Type B pancreatic cell (in vitro differentiated cells): ENCODE measurements around the gene SLC49A4. TPM values are rescaled to one million over a fixed set of nuclear protein-coding genes. Genes with fewer than 3 reads are reported as not detected.

Experiments used
- DNase-seq: peaks from one replicate; pipeline ENCODE4 v3.0.0; 2021; ENCODE audit warnings: mixed read lengths; ENCODE audit not compliant: unreplicated experiment; ENCODE audit errors: extremely low spot score
- H3K27ac Mint-ChIP-seq: 2 replicates; pipeline ENCODE4 v1.8.0; 2021; ENCODE audit warnings: mild to moderate bottlenecking, mixed read lengths
- H3K27me3 Mint-ChIP-seq: 2 replicates; pipeline ENCODE4 v1.8.0; 2021; ENCODE audit warnings: mixed read lengths
- H3K36me3 Mint-ChIP-seq: 2 replicates; pipeline ENCODE4 v1.8.0; 2021; ENCODE audit warnings: mixed read lengths
- H3K4me1 Mint-ChIP-seq: one replicate; pipeline ENCODE4 v1.8.0; 2021; ENCODE audit warnings: mixed read lengths; ENCODE audit not compliant: unreplicated experiment
- H3K4me3 Mint-ChIP-seq: 2 replicates; pipeline ENCODE4 v1.8.0; 2021; ENCODE audit warnings: mild to moderate bottlenecking, mixed read lengths
- H3K9me3 Mint-ChIP-seq: 2 replicates; pipeline ENCODE4 v1.8.0; 2021; ENCODE audit warnings: mixed read lengths
- CTCF ChIP-seq: fragments of 200-600 bp; sonication (generic); conservative IDR thresholded peaks from 2 replicates; pipeline ENCODE4 v1.5.0; 2021; ENCODE audit warnings: antibody characterized with exemption, mild to moderate bottlenecking
- total RNA-seq: library from RNA; stranded (reverse); gene quantifications from 2 replicates; pipeline ENCODE4 v1.2.1, GENCODE V29; 2021; ENCODE audit warnings: low replicate concordance

The SLC49A4 gene
- total RNA-seq, 1 donor from 2014 or later, result 19.4 TPM

- H3K4me3 Mint-ChIP-seq, result peak overlapping the region; percentile 4
- no peaks in the 10 kb centered on the region for H3K36me3 Mint-ChIP-seq
- no peak for DNase-seq
- H3K27ac Mint-ChIP-seq, result peak overlapping the region; percentile 85
- no peaks in the 10 kb centered on the region for H3K27me3 Mint-ChIP-seq
- H3K4me1 Mint-ChIP-seq, result peaks cover 21% of the 10 kb centered on the region
- no peaks in the 10 kb centered on the region for H3K9me3 Mint-ChIP-seq
- no peak for TF ChIP-seq CTCF
Measured at GRCh38 chr3:122890077-122890719, 95.3 kb downstream of the SLC49A4 start.

- no peak for DNase-seq
- Mint-ChIP-seq H3K4me1 (peaks cover 21% of the 10 kb centered on the region), H3K4me3 (peak overlapping the region; percentile 34), H3K9me3 (no peaks in the 10 kb centered on the region), H3K27ac (peak overlapping the region; percentile 85), H3K36me3 (no peaks in the 10 kb centered on the region), H3K27me3 (no peaks in the 10 kb centered on the region)
- TF ChIP-seq CTCF, result no peak
Measured at GRCh38 chr3:122890720-122891220, 95.9 kb downstream of the SLC49A4 start.

- Mint-ChIP-seq H3K9me3 (no peaks in the 10 kb centered on the region), H3K4me1 (peaks cover 21% of the 10 kb centered on the region), H3K27ac (no peak overlapping the region), H3K27me3 (no peaks in the 10 kb centered on the region), H3K4me3 (no peak overlapping the region), H3K36me3 (no peaks in the 10 kb centered on the region)
- DNase-seq, result no peak
- TF ChIP-seq CTCF, result no peak
Measured at GRCh38 chr3:122892118-122892960, 97.5 kb downstream of the SLC49A4 start.

GRCh38 chr3:122893282-122893681 is 98.4 kb downstream of the SLC49A4 start:
- peaks cover 21% of the 10 kb centered on the region for H3K4me1 Mint-ChIP-seq
- H3K27ac Mint-ChIP-seq, result no peak overlapping the region
- DNase-seq, result no peak
- no peaks in the 10 kb centered on the region for H3K36me3 Mint-ChIP-seq
- H3K9me3 Mint-ChIP-seq, result no peaks in the 10 kb centered on the region
- no peak overlapping the region for H3K4me3 Mint-ChIP-seq
- no peak for TF ChIP-seq CTCF
- H3K27me3 Mint-ChIP-seq, result no peaks in the 10 kb centered on the region

GRCh38 chr3:122893754-122894668 is 99.1 kb downstream of the SLC49A4 start:
- no peak overlapping the region for H3K4me3 Mint-ChIP-seq
- no peak for TF ChIP-seq CTCF

More at GRCh38 chr3:122893754-122894668, 99.1 kb downstream of the SLC49A4 start:
- DNase-seq, result no peak
- no peaks in the 10 kb centered on the region for H3K36me3 Mint-ChIP-seq
- H3K27me3 Mint-ChIP-seq, result no peaks in the 10 kb centered on the region
- H3K27ac Mint-ChIP-seq, result no peak overlapping the region
- no peaks in the 10 kb centered on the region for H3K9me3 Mint-ChIP-seq
- peaks cover 21% of the 10 kb centered on the region for H3K4me1 Mint-ChIP-seq
